Astrocyte (in vitro differentiated cells and primary cell): ENCODE measurements around the gene PAQR6. TPM values are rescaled to one million over a fixed set of nuclear protein-coding genes. Genes with fewer than 3 reads are reported as not detected.

Source experiments
- DNase-seq: peaks from one replicate; pipeline ENCODE4 v3.0.0-alpha.2; 2010; ENCODE audit warnings: low read depth
- FAIRE-seq: peaks from 2 replicates; lab custom pipeline; 2011; peaks lifted over from hg19 to GRCh38; lab: Jason Lieb, UNC
- H2AFZ ChIP-seq: 2 replicates; pipeline ENCODE4 v1.6.0; 2012; ENCODE audit warnings: low read depth, low read length, inconsistent platforms
- H3K27ac ChIP-seq: 2 replicates; pipeline ENCODE4 v1.5.1; 2011; ENCODE audit warnings: low read depth, low read length, inconsistent platforms
- H3K27me3 ChIP-seq: 2 replicates; pipeline ENCODE4 v1.6.0; 2011; ENCODE audit warnings: low read length, inconsistent platforms; ENCODE audit not compliant: insufficient read depth
- H3K36me3 ChIP-seq: 2 replicates; pipeline ENCODE4 v1.5.1; 2011; ENCODE audit warnings: low read length, inconsistent platforms; ENCODE audit not compliant: insufficient read depth
- H3K4me1 ChIP-seq: 2 replicates; pipeline ENCODE4 v1.5.1; 2011; ENCODE audit warnings: low read length, inconsistent platforms; ENCODE audit not compliant: insufficient read depth
- H3K4me2 ChIP-seq: 2 replicates; pipeline ENCODE4 v1.6.0; 2012; ENCODE audit warnings: low read length, inconsistent platforms
- H3K4me3 ChIP-seq: 2 replicates; pipeline ENCODE4 v1.5.1; 2011; ENCODE audit warnings: low read depth, mild to moderate bottlenecking, low read length, inconsistent platforms; ENCODE audit not compliant: insufficient read depth
- H3K79me2 ChIP-seq: 2 replicates; pipeline ENCODE4 v1.6.0; 2012; ENCODE audit warnings: mild to moderate bottlenecking, low read length, inconsistent platforms; ENCODE audit not compliant: insufficient read depth
- H3K9ac ChIP-seq: 2 replicates; pipeline ENCODE4 v1.6.0; 2012; ENCODE audit warnings: mild to moderate bottlenecking, low read length, inconsistent platforms
- H3K9me3 ChIP-seq: 2 replicates; pipeline ENCODE4 v1.5.1; 2012; ENCODE audit warnings: low read depth, mild to moderate bottlenecking, low read length, inconsistent platforms; ENCODE audit not compliant: insufficient read depth
- H4K20me1 ChIP-seq: 2 replicates; pipeline ENCODE4 v1.6.0; 2012; ENCODE audit warnings: low read length, inconsistent platforms; ENCODE audit not compliant: insufficient read depth
- H3K27ac Mint-ChIP-seq: one replicate; pipeline ENCODE4 v1.8.0; 2021; ENCODE audit warnings: mild to moderate bottlenecking, mixed read lengths; ENCODE audit not compliant: unreplicated experiment
- H3K27me3 Mint-ChIP-seq: one replicate; pipeline ENCODE4 v1.8.0; 2021; ENCODE audit warnings: low read depth, mixed read lengths; ENCODE audit not compliant: unreplicated experiment
- H3K36me3 Mint-ChIP-seq: one replicate; pipeline ENCODE4 v1.8.0; 2021; ENCODE audit warnings: low read depth, mixed read lengths; ENCODE audit not compliant: unreplicated experiment
- H3K4me1 Mint-ChIP-seq: one replicate; pipeline ENCODE4 v1.8.0; 2021; ENCODE audit warnings: low read depth, mixed read lengths; ENCODE audit not compliant: unreplicated experiment
- H3K4me3 Mint-ChIP-seq: one replicate; pipeline ENCODE4 v1.8.0; 2021; ENCODE audit warnings: mild to moderate bottlenecking, moderate library complexity, mixed read lengths; ENCODE audit not compliant: unreplicated experiment
- H3K9me3 Mint-ChIP-seq: one replicate; pipeline ENCODE4 v1.8.0; 2021; ENCODE audit warnings: mild to moderate bottlenecking, mixed read lengths; ENCODE audit not compliant: unreplicated experiment
- EZH2 ChIP-seq: IDR thresholded peaks from 2 replicates; pipeline ENCODE4 v1.6.1; 2012; ENCODE audit warnings: mild to moderate bottlenecking, low read length, inconsistent platforms; ENCODE audit not compliant: insufficient read depth
- total RNA-seq: library from RNA; stranded (reverse); gene quantifications from 2 replicates; pipeline ENCODE4 v1.2.1, GENCODE V29; 2021
- TF ChIP-seq, protein P1 (sequence below): IDR thresholded peaks from 2 replicates; pipeline ENCODE4 v1.5.1; 2011; ENCODE audit warnings: low read depth, mild to moderate bottlenecking, inconsistent platforms, low read length, moderate library complexity; ENCODE audit not compliant: insufficient read depth

Gene PAQR6
- total RNA-seq, 1 donor from 2014 or later: 7.2 TPM

GRCh38 chr1:156246241-156246780, 1.5 kb downstream of the PAQR6 start:
- Histone ChIP-seq H4K20me1 (peaks cover 14% of the 10 kb centered on the region), H3K27me3 (peaks cover 2% of the 10 kb centered on the region), H3K9me3 (no peaks in the 10 kb centered on the region), H3K4me2 (peak overlapping the region; percentile 80), H3K36me3 (peaks cover 10% of the 10 kb centered on the region), H3K9ac (peak overlapping the region; percentile 27), H3K4me1 (peaks cover 22% of the 10 kb centered on the region), H3K4me3 (peak overlapping the region; percentile 14), H3K79me2 (no peaks in the 10 kb centered on the region), H2AFZ (no peak overlapping the region), H3K27ac (no peak overlapping the region)
- TF ChIP-seq, protein P1, sequence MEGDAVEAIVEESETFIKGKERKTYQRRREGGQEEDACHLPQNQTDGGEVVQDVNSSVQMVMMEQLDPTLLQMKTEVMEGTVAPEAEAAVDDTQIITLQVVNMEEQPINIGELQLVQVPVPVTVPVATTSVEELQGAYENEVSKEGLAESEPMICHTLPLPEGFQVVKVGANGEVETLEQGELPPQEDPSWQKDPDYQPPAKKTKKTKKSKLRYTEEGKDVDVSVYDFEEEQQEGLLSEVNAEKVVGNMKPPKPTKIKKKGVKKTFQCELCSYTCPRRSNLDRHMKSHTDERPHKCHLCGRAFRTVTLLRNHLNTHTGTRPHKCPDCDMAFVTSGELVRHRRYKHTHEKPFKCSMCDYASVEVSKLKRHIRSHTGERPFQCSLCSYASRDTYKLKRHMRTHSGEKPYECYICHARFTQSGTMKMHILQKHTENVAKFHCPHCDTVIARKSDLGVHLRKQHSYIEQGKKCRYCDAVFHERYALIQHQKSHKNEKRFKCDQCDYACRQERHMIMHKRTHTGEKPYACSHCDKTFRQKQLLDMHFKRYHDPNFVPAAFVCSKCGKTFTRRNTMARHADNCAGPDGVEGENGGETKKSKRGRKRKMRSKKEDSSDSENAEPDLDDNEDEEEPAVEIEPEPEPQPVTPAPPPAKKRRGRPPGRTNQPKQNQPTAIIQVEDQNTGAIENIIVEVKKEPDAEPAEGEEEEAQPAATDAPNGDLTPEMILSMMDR: no peak
- TF ChIP-seq EZH2: no peak
- H3K4me1 Mint-ChIP-seq: peaks cover 3% of the 10 kb centered on the region
- H3K9me3 Mint-ChIP-seq: no peaks in the 10 kb centered on the region
- H3K4me3 Mint-ChIP-seq: no peak overlapping the region
- peaks cover 5% of the 10 kb centered on the region for H3K27me3 Mint-ChIP-seq
- no peaks in the 10 kb centered on the region for H3K36me3 Mint-ChIP-seq
- DNase-seq (no peak), FAIRE-seq (no peak)
- H3K27ac Mint-ChIP-seq: no peak overlapping the region

DNA sequence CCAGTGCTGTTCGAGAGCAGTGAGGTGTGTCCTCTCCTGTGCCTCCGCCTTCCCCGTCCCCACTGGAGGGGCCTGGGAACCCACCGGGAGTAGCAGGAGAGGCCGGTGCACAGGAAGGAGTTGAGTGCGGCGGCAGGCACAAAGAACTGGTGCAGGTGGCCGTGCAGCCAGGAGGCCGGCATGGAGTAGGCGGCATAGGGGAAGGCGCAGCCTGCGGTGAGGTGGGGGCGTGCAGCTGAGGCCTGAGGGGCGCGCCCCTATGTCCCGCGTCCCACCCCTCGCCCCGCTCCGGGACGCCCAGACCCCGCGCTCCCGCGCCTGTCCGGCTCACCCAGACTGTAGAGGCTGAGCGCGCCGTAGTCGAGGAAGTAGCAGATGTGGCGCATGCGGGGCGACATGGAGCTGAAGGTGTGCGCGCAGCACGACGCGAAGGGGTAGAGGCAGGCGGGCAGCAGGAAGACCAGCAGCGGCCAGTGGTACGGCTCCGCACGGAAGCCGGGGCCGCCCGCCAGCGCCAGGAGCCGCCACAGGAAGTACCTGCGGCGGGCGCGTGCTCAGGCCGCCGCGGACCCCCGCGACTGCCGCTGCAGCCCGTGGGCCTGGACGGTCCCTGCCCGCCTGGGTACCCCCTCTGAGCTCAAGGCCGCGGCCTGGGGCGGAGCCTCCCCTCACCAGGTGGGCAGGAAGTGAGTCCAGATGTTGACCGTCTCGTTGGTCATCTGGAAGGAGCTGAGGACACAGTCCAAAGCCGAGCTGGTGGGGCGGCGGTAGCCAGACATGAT, 2.2 kb downstream of the PAQR6 start:
- peaks cover 2% of the 10 kb centered on the region for H3K36me3 Mint-ChIP-seq
- Histone ChIP-seq H3K79me2 (no peaks in the 10 kb centered on the region), H2AFZ (peak overlapping the region; percentile 26), H4K20me1 (peaks cover 10% of the 10 kb centered on the region), H3K4me1 (peaks cover 26% of the 10 kb centered on the region), H3K9me3 (no peaks in the 10 kb centered on the region), H3K27me3 (peaks cover 2% of the 10 kb centered on the region), H3K9ac (peak overlapping the region; percentile 27), H3K4me2 (peak overlapping the region; percentile 80), H3K27ac (no peak overlapping the region), H3K36me3 (peaks cover 4% of the 10 kb centered on the region), H3K4me3 (peak overlapping the region; percentile 14)
- H3K9me3 Mint-ChIP-seq: no peaks in the 10 kb centered on the region
- H3K27me3 Mint-ChIP-seq: peaks cover 5% of the 10 kb centered on the region
- no peak overlapping the region for H3K4me3 Mint-ChIP-seq
- FAIRE-seq (no peak), DNase-seq (no peak)
- H3K27ac Mint-ChIP-seq: no peak overlapping the region
- peaks cover 3% of the 10 kb centered on the region for H3K4me1 Mint-ChIP-seq
- TF ChIP-seq, protein P1: no peak
- TF ChIP-seq EZH2: peak; percentile 42

DNA sequence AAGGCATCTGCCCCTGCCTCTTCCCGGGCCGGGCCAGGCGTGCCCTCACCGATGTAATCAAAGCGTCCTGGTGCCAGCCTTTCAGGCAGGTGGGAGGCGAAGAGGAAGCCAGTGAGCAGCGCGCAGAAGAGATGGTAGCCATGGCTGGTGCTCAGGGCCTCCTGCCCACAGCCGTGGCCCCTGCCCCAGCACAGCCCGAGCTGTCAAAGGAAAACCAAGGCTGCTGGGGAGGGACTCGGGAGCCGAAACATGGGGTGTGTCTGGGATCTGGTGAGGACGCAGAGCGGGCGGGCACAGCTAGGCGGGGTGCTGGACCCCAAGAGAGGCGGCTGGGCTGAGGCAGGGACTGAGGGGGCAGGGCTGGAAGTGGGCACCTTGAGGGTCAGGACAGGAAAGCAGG, 3.1 kb downstream of the PAQR6 start:
- no peak for TF ChIP-seq EZH2
- TF ChIP-seq, protein P1: no peak
- no peak overlapping the region for H3K27ac ChIP-seq
- H3K9me3 ChIP-seq: no peaks in the 10 kb centered on the region
- no peak for FAIRE-seq
- no peaks in the 10 kb centered on the region for H3K9me3 Mint-ChIP-seq
- peaks cover 4% of the 10 kb centered on the region for H3K36me3 ChIP-seq
- no peak overlapping the region for H3K4me3 ChIP-seq
- H3K9ac ChIP-seq: no peak overlapping the region
- peaks cover 10% of the 10 kb centered on the region for H4K20me1 ChIP-seq
- peaks cover 3% of the 10 kb centered on the region for H3K4me1 Mint-ChIP-seq
- H3K4me1 ChIP-seq: peaks cover 26% of the 10 kb centered on the region
- H3K27ac Mint-ChIP-seq: no peak overlapping the region
- peaks cover 5% of the 10 kb centered on the region for H3K27me3 Mint-ChIP-seq
- H3K4me3 Mint-ChIP-seq: no peak overlapping the region
- DNase-seq: no peak
- no peak overlapping the region for H2AFZ ChIP-seq
- H3K27me3 ChIP-seq: peaks cover 2% of the 10 kb centered on the region
- no peak overlapping the region for H3K4me2 ChIP-seq
- H3K79me2 ChIP-seq: no peaks in the 10 kb centered on the region
- peaks cover 3% of the 10 kb centered on the region for H3K36me3 Mint-ChIP-seq
